ENCODE measurements around the gene G6PD. TPM values are rescaled to one million over a fixed set of nuclear protein-coding genes. Genes with fewer than 3 reads are reported as not detected.
A peak's percentile ranks its signal among the peaks of the same experiment; 100 is the strongest.

The G6PD gene
- total and polyA plus RNA-seq, 4 donors: 1.9 to 23.6 (median 5.5) TPM

- peak within 1 kb of the TSS; percentile 5 to 81 for H3K9ac ChIP-seq (ENCODE audit: low read depth in 1 of 2, low read length in 2 of 2)
- H3K4me3 ChIP-seq (ENCODE audit: low read depth in 1 of 3, low read length in 3 of 3): peak within 1 kb of the TSS; percentile 56 to 67 (median 57)
- peak; percentile 56 for TF ChIP-seq YY1 (IDR thresholded peaks at IDR 0.05)
- TF ChIP-seq NR2F2 (IDR thresholded peaks at IDR 0.05): no peak
- TF ChIP-seq ATF3 (IDR thresholded peaks at IDR 0.05): no peak
- no peak for TF ChIP-seq EGR1 (IDR thresholded peaks at IDR 0.05; ENCODE audit: low read depth in 2 of 2)
- no peak for TF ChIP-seq HNF4G (IDR thresholded peaks at IDR 0.05)
- TF ChIP-seq RAD21 (IDR thresholded peaks at IDR 0.05): peak; percentile 37 to 39
- peak; percentile 60 for TF ChIP-seq TAF1 (conservative IDR thresholded peaks at IDR 0.05)
- peak in 1 of 2 donors; percentile 63 for TF ChIP-seq GABPA (IDR thresholded peaks at IDR 0.05 in 1 of 2, conservative IDR thresholded peaks at IDR 0.05 in 1 of 2)
- no peak for TF ChIP-seq MAX (IDR thresholded peaks at IDR 0.05)
- TF ChIP-seq REST (IDR thresholded peaks at IDR 0.05): peak; percentile 65
- TF ChIP-seq SP1 (IDR thresholded peaks at IDR 0.05): peak; percentile 58
- peak; percentile 32 to 36 for TF ChIP-seq RXRA (IDR thresholded peaks at IDR 0.05)
- peak within 1 kb of the TSS; percentile 88 to 94 for H3K27ac ChIP-seq (ENCODE audit: low read depth in 1 of 2, low read length in 2 of 2)
- no peaks in the 10 kb centered on the region for H3K9me3 ChIP-seq (ENCODE audit: control insufficient read depth in 4 of 4, low read length in 3 of 4)
- WGBS: under 1% methylated on average over 71 of the region's 71 CpGs
- H3K4me1 ChIP-seq (ENCODE audit: control insufficient read depth in 4 of 4, insufficient read depth in 4 of 4, low read length in 3 of 4): peaks cover under 1 to 18% (median 8%) of the 10 kb centered on the region in 4 donors
- H3K36me3 ChIP-seq (ENCODE audit: control insufficient read depth in 4 of 4, insufficient read depth in 3 of 4, low read depth in 1 of 4, low read length in 3 of 4): peaks cover 0 to 3% (median 0%) of the 10 kb centered on the region in 4 donors
- peak; percentile 91 for DNase-seq (ENCODE audit: low spot score)
- H3K27me3 ChIP-seq (ENCODE audit: control insufficient read depth in 4 of 4, insufficient read depth in 4 of 4, low read length in 3 of 4): peaks cover 0 to 3% (median 0%) of the 10 kb centered on the region in 4 donors
Observed at GRCh38 chrX:154490414-154491083, 56.1 kb downstream of the G6PD start, which contains the start of gene SLC10A3. SLC10A3 (minus strand) TSS chrX:154490629; CDS start chrX:154488940, 1,689 bp downstream.

GRCh38 chrX:154490021-154490413 lies 56.6 kb downstream of the G6PD start:
- DNase-seq (ENCODE audit: low spot score): no peak
- no peaks in the 10 kb centered on the region for H3K9me3 ChIP-seq (ENCODE audit: control insufficient read depth in 4 of 4, low read length in 3 of 4)
- H3K9ac ChIP-seq (ENCODE audit: low read depth in 1 of 2, low read length in 2 of 2): peak overlapping the region; percentile 5 to 21
- H3K27me3 ChIP-seq (ENCODE audit: control insufficient read depth in 4 of 4, insufficient read depth in 4 of 4, low read length in 3 of 4): peaks cover 0 to 3% (median 0%) of the 10 kb centered on the region in 4 donors
- peak overlapping the region; percentile 52 to 67 (median 57) for H3K4me3 ChIP-seq (ENCODE audit: low read depth in 1 of 3, low read length in 3 of 3)
- H3K27ac ChIP-seq (ENCODE audit: low read depth in 1 of 2, low read length in 2 of 2): peak overlapping the region; percentile 83 to 84
- H3K4me1 ChIP-seq (ENCODE audit: control insufficient read depth in 4 of 4, insufficient read depth in 4 of 4, low read length in 3 of 4): peaks cover 6 to 23% (median 13%) of the 10 kb centered on the region in 4 donors
- H3K36me3 ChIP-seq (ENCODE audit: control insufficient read depth in 4 of 4, insufficient read depth in 3 of 4, low read depth in 1 of 4, low read length in 3 of 4): peaks cover 0 to 4% (median 1%) of the 10 kb centered on the region in 4 donors
- WGBS: 1% methylated on average over 19 of the region's 19 CpGs
- no peak for TF ChIP-seq MAX (IDR thresholded peaks at IDR 0.05)
- no peak for TF ChIP-seq JUND (IDR thresholded peaks at IDR 0.05)
- no peak for TF ChIP-seq CTCF (IDR thresholded peaks at IDR 0.05; ENCODE audit: low read depth, low read length, missing input control)
- TF ChIP-seq TAF1 (conservative IDR thresholded peaks at IDR 0.05): no peak
- TF ChIP-seq HNF4G (IDR thresholded peaks at IDR 0.05): no peak
- no peak for TF ChIP-seq GABPA (IDR thresholded peaks at IDR 0.05 in 1 of 2, conservative IDR thresholded peaks at IDR 0.05 in 1 of 2)
- TF ChIP-seq REST (IDR thresholded peaks at IDR 0.05): no peak
- TF ChIP-seq NR2F2 (IDR thresholded peaks at IDR 0.05): no peak
- no peak for TF ChIP-seq YY1 (IDR thresholded peaks at IDR 0.05)
- TF ChIP-seq ATF3 (IDR thresholded peaks at IDR 0.05): no peak
- no peak for TF ChIP-seq EGR1 (IDR thresholded peaks at IDR 0.05; ENCODE audit: low read depth in 2 of 2)
- TF ChIP-seq SP1 (IDR thresholded peaks at IDR 0.05): no peak
- TF ChIP-seq FOXA1 (IDR thresholded peaks at IDR 0.05): no peak
- no peak for TF ChIP-seq FOXA2 (IDR thresholded peaks at IDR 0.05)
- no peak for TF ChIP-seq RAD21 (IDR thresholded peaks at IDR 0.05)
- no peak for TF ChIP-seq RXRA (IDR thresholded peaks at IDR 0.05)
- no peak for TF ChIP-seq HNF4A (conservative IDR thresholded peaks at IDR 0.05)
